HG03196 (cell line): Measurements from ENCODE around the gene BATF3.
"Not testable (repeated sequence)": the region's sequence is repeated elsewhere in the genome, so short reads cannot be mapped to it uniquely, and the experiment has no call there.

Source experiments
- ATAC-seq: cut with Tn5 transposase; IDR thresholded peaks from one replicate; pipeline ENCODE4 v1.9.1; 2021; ENCODE audit not compliant: unreplicated experiment

Gene BATF3

DNA sequence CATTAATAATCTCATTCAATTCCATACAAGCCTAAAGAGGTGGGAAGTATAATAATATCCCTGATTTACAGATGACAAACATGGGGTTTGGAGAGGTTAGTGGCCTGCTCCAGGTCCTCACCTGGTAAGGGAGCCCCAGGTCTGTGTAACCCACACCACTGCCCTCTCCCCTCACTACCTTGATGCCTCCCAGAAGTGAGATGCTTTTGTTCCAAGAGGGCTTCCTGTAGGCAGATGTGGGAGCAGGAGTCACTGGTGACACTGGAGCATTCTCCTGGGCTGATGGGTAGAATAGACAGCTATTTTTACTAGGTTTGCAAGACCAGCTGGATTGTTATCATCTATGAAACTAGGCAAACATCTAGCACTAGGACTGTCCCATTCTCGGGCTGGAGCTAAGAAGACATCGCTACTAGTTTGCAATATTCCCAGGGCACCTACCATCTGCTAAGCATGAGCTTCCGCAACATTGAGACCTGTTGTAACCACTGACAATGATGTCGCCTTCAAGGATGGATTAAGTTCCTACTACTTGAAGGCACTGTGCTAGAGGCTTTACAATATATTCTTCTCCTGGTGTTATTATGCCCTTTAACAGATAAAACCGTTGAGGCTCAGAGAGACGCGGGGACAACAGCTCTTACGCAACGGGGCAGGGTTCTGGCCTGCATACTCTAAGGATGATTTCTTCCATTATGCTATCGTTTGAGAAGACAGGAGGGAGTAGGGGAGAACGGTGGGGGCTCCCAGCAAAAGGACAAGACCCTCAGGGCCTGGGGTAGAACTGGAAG, 35.0 kb downstream of the BATF3 start:
- no peak for ATAC-seq

- not testable (repeated sequence) for ATAC-seq
Observed at GRCh38 chr1:212658250-212658649, 41.4 kb downstream of the BATF3 start.

DNA sequence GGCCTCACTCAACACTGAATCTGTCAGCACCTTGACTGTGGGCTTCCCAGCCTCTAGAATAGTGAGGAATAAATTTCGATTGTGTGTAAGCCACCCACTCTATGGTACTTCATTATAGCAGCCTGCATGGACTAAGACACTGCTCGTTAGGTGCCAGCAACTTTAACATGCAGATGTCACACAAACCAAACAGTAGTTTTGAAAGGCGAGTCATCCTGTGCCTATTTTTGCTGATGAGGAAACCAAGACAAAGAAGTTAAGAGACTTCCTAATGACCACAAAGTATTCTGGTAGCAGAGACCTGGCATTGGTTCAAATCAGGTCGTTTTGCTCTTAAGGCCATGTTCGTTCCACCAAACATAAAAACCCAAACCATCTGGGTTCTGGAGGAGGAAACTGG, 42.9 kb downstream of the BATF3 start:
- ATAC-seq: no peak

- no peak for ATAC-seq
Observed at GRCh38 chr1:212655668-212656440, 43.8 kb downstream of the BATF3 start.

DNA sequence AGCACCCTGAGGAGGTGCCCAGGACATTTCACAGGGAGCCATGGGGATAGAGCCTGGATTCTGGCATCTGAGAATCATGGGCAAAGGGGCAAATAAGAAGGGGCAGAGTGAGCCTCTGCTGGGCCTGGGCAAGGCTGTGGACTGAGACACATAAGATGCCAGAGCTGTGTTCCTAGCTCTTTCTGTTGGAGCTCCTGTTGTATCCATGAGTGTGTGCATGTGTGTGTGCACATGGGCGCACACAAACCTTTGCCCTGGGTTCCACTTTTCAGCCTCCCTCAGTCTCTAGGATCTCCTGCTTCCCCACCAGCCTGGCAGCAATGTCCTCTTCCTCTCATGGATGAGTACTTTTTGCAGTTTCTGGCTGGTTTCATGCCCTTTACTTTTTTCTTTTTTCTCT, 47.0 kb downstream of the BATF3 start:
- ATAC-seq: no peak

- no peak for ATAC-seq
Observed at GRCh38 chr1:212651977-212652376, 47.7 kb downstream of the BATF3 start.

GRCh38 chr1:212651521-212651920, 48.1 kb downstream of the BATF3 start:
- no peak for ATAC-seq

DNA sequence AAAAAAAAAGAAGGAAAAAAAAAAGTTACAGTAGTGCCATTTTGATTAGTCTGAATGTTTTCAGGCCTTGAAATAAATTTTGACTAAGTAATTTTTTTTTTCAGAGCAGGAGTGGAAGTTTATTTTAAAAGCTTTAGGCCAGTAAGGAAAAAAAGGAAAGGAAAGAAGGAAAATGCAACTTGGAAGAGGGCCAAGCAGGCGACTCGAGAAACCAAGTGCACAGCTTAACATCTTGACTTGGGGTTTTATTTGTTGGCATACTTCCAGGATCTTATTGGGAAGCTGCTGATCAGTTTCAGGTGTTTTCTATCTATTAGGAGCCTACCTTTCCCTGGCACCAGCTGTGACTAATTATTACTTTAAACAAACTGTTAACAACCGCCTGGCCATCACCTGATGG, 49.4 kb downstream of the BATF3 start:
- no peak for ATAC-seq

DNA sequence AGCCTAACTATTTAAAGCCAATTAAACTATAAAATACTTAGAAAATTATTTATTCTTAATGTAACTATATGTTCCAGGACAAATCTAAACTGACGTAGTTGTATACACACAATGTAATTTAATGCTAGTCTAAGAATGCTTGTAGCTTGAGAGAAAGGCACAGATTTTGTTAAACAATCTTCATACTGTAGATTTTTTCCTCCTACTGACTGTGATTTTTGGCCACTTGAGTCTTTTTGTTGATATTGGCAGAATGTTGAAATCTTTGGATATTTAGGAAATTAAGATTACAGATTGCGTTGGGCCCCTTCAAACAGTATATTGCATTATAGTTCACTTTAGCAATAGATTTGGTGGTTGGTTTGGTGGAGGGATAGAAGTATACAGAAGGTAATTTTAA, 50.6 kb downstream of the BATF3 start:
- ATAC-seq: no peak

DNA sequence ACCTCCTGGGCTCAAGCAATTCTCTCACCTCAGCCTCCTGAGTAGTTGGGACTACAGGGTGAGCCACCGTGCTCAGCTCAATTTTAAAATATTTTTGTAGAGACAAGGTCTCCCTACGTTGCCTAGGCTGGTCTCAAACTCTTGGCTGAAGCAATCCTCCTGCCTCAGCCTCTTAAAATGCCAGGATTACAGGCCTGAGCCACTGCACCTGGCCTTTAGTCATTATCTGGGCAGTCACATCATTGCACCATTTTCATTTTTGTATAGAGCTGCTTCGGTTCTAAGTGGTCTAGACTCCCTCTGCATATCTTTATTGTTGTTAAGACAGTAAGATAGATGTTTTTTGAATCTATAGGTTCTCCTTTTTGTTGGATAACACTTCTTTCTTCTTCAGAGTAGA, 51.2 kb downstream of the BATF3 start:
- ATAC-seq: no peak

DNA sequence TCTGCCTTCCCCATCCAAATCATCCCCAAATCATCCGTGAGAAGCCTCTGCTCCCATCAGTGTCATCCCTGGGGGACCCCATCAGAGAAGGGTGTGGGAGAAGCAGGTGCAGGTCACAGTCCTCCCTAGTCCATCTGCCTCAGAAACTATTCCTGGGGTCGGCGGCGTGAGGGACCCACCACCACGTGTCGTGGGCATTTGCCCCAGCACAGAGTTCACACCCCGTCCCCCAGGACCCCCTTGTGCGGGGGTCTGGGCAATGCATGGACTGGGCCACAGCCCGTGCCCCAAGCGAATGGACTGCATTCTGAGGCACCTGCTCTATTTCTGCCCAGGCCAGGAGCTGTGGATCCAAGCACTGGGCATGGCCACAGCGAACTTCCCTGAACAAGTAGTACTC, 52.6 kb downstream of the BATF3 start:
- ATAC-seq: no peak

DNA sequence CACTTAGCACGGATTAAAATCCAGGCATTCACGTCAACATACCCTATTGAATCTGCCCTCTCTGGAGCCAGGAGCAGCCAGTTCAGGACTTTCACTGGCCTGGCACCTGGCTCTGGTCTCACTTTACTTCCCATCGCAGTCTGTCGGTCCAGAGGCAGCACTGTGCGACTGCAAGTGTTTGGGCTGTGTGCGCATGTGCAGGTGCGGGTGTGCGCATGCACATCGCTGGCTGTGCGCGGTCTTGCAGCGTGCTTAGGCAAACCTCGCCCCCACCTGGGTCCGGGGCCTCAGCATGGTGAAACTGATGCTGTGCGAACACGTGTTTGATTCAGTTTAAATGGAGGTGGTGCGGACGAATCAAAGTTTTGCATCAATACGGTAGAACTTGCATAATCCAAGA, 53.1 kb downstream of the BATF3 start:
- no peak for ATAC-seq

- ATAC-seq: no peak
Observed at GRCh38 chr1:212645546-212646543, 53.8 kb downstream of the BATF3 start.

DNA sequence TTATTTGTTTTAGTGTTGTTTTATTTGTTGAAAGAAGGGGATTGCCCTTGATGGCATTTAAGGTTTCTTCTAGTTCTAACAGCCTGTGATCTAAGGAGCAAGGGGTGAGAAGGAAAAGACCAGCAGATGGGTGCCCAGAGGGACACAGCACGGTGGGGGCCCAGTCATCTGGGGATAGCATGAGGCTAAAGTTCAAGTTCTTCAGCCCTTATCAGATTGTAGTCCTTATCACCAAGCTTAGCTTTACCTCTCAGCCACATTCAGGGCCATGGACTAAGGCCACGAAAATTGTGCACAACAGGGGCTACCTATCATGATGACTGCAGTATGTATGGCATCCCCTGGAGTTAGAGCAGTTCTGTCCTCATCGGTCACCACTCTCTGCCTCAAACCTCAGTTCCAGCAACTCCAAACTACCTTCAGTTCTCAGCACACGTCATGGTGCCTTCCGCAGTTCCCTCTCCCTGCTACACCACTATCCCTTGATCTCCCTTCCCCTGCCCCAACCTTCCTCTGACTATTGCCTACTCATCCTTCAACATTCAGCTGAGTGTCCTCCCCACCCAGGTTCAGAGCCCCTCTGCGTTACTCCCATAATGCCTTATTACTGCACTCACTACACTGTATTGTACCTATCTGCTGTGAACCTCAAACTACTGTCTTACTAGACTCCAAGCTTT, 54.6 kb downstream of the BATF3 start:
- ATAC-seq: no peak

DNA sequence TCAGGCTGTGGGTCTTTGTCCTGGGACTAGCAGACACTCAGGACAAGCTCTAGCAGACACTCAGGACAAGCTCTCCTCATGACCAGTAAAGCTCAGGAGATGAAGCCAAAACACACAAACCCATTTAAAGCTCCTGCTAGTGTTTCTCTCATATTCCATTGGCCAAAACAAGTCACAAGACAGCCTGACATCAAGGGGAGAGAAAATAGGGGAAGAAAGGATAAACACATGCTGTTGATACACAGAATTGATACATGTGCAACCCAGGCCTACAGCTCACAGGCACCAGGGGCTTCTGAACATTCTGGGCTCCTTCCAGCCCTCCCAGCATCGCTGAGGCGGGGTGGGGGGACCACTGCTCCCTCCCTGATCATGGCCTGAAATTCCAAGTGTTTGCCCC, 55.8 kb downstream of the BATF3 start:
- ATAC-seq: no peak

DNA sequence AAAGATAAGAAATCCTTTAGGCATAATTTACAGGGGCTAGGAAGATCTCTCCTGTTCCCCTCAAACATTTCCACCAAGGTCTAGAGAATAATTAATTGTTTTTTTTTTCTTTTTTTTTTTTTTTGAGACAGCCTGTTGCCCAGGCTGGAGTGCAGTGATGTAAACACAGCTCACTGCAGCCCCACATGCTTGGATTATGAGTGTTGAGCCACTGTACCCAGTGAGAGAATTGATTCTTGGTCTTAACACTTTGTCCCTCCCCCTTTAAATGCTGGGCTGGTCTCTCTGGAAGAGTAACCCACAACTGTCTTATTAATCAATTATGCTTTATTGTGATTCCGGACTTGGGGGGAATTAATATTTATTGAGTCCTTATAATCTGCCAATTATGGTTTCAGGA, 57.7 kb downstream of the BATF3 start:
- no peak for ATAC-seq

- ATAC-seq: no peak
Observed at GRCh38 chr1:212640223-212640878, 59.3 kb downstream of the BATF3 start.

DNA sequence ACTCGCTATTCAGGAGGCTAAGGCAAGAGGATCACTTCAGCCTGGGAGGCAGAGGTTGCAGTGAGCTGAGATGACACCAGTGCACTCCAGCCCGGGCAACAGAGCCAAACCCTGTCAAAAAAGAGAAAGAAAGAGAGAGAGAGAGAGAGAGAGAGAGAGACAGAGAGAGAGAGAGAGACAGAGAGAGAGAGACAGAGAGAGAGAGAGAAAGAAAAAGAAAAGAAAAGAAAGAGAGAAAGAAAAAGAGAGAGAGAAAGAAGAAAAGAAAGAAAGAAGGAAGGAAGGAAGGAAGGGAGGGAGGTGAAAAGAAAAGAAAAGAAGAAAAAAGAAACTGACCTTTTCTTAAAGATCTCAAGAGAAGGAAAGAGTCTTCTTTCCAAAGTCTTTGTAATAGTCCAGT, 60.1 kb downstream of the BATF3 start:
- ATAC-seq: not testable (repeated sequence)

- no peak for ATAC-seq
Observed at GRCh38 chr1:212638492-212639151, 61.0 kb downstream of the BATF3 start.

DNA sequence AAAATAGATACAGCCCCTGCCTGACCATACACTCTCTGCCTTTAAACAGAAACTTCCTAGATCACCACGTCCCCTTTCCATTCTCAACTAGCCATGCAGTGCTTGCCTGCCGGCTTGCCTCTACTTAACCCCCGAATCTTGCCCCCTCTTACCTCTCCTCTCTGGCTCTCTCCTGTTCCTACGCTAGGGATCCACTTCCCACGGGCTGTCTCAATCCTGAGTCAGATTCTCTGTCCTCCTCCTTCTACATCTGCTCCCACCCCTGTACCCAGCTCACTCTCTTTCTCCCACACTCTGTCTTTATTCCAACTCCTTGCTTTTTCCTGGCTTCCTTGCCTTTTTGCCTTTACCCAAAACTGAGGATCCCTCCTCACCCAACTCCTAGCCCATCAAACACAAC, 61.7 kb downstream of the BATF3 start:
- no peak for ATAC-seq
